ENCODE measurements around the gene LTBP1.

DNA sequence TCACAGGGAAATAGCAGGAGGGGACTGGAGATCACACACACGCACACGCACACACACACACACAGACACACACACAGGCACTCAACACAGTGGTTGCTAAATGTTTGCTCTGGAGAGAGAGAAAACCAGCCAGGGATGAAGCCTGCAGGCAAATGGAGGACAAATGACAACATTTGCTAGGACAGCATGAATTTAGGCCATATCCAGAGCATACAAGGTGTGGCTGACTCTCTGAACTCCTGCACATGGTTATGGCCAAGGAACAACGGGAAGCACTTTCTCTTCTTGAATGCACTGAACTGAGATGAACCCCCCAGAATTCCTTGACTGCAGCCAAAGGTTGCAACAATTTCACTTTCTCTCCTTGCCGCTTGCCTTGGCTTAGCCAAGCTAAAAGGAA is 299.7 kb downstream of the LTBP1 start:
- TF ChIP-seq, protein P1, sequence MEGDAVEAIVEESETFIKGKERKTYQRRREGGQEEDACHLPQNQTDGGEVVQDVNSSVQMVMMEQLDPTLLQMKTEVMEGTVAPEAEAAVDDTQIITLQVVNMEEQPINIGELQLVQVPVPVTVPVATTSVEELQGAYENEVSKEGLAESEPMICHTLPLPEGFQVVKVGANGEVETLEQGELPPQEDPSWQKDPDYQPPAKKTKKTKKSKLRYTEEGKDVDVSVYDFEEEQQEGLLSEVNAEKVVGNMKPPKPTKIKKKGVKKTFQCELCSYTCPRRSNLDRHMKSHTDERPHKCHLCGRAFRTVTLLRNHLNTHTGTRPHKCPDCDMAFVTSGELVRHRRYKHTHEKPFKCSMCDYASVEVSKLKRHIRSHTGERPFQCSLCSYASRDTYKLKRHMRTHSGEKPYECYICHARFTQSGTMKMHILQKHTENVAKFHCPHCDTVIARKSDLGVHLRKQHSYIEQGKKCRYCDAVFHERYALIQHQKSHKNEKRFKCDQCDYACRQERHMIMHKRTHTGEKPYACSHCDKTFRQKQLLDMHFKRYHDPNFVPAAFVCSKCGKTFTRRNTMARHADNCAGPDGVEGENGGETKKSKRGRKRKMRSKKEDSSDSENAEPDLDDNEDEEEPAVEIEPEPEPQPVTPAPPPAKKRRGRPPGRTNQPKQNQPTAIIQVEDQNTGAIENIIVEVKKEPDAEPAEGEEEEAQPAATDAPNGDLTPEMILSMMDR (optimal IDR thresholded peaks at IDR 0.05 in 1 of 3, IDR thresholded peaks at IDR 0.05 in 1 of 3, conservative IDR thresholded peaks at IDR 0.05 in 1 of 3; ENCODE audit: extremely low read depth in 1 of 3, insufficient read depth in 2 of 3, low read length in 3 of 3), result no peak
- TF ChIP-seq EZH2 (IDR thresholded peaks at IDR 0.05; ENCODE audit: low read length), result no peak

Measured in keratinocyte (primary cell).